ENCODE measurements around the gene TMBIM1. TPM values are rescaled to one million over a fixed set of nuclear protein-coding genes. Genes with fewer than 3 reads are reported as not detected.
A peak's percentile ranks its signal among the peaks of the same experiment; 100 is the strongest.
"Not testable (repeated sequence)": the region's sequence is repeated elsewhere in the genome, so short reads cannot be mapped to it uniquely, and the experiment has no call there.

TMBIM1 gene
- polyA plus RNA-seq, 1 donor = 85.4 TPM

DNA sequence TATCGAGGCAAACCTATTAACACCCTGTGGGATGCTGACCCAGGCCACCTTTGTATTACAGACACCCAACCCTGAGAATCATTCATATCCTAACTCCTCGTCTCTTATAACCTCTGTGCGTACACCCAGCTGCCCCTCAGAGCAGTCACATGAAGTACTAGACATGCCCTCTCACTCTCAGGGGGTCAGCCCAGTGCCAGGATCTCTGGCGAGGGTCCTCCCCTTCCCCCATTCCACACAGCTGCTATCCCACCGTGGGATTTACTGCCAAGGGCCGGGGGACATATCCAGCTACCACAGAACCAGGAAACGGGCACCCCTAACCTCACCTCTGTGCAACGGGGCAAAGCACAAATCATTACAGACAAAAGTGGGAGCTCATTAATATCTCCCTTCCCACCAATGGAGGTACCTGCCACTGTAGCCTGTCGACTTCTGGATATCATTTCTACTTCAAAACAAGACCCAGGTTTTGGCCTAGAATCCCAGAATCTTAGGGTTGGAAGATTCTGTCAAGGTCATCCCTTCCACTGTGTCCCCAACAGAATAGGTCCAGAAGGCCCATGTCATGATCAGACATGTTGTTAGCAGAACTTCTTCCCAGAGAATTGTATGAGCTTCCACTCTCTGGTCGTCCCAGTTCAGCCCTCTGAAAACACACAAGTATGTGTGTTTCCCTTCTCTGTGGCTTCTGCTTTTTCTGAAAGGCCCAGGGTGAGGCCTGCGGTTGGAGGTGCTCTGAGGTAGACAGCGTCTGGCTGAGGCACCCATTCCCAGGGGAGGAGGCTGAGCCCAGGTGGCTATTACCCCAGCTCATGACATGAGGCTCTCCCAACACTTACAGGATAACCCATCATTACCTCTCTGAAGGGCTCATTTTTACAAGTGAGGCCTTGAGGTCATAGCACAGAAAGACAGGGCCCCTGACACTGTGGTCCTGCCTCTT lies 1.7 kb downstream of the TMBIM1 start:
- DNase-seq = no peak

DNA sequence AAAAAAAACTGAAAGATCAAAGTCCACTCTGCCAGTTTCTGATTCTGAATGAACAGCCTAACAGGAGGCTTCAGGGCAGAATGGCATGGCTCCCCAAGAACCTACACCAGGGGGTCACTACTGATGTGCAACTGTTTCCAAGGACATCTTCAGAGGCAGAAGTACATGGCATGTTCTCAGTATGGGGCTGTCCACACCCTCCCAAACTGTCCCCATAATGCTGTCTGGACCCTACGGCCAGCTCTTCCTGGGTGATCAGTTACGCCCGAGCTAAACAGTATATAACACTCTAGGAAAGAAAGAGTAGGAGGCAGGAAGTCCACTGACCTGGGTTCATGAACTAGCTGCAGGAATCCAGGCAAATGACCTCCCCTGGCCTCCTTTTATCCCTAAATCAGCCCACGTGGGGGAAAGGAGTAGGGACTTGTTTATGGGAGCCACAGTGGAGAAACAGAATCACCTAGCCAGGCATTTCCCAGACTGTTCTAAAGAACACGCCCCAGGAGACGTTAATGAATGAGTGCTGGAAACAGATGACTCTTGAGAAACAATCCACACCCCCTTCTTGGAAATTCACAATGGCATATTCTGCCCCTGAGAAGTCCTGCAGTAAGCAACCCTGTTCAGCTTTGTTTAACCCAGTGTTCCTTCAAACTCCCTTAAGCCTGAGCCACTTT lies 2.5 kb downstream of the TMBIM1 start:
- DNase-seq = no peak

- peak; percentile 94 for DNase-seq
Measured at GRCh38 chr2:218286570-218287459, 5.5 kb downstream of the TMBIM1 start.

DNA sequence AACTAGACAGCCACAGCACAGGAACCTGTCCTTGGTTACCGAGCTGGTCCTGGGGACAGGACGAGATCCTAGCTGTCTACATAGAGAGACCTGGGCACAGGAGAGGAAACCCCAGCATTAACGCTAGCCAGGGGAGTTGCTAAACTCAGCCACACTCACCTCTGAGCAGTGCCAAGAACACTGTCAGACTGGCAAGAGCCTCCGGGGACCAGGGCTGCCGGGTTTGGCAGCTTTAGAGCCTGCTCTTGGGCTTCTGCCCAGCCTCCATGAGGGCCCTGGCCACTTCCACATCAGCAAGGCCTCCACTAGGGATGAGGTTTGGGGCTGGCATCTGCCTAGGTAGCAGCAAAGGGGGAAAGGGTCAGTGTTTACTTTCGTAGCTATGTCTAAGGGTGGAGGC lies 6.7 kb downstream of the TMBIM1 start:
- no peak for DNase-seq

- no peak for DNase-seq
Measured at GRCh38 chr2:218284106-218284811, 8.0 kb downstream of the TMBIM1 start.

GRCh38 chr2:218282173-218282991 lies 9.9 kb downstream of the TMBIM1 start:
- no peak for DNase-seq

DNA sequence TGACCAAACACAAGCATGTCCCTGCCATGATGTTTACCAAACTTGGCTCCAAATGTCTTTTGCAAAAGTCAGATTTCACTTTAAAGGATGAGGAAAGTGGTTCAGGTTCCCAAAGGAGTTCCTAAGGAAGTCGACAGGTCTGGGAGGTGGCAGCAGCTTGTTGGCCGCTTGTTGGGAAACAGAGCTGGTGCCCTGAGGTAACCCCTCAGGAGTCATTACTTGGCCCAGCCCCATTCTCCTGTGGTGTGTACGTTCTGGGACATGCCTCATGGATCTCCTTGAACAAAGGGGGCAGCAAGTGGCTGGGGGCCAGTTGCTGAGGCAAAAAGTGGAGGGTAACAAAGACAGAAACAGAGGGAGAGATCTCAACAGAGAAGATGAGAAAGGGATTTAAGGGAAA lies 10.9 kb downstream of the TMBIM1 start:
- DNase-seq = no peak

GRCh38 chr2:218280260-218280870 lies 11.9 kb downstream of the TMBIM1 start:
- no peak for DNase-seq

- DNase-seq = no peak
Measured at GRCh38 chr2:218278531-218279360, 13.6 kb downstream of the TMBIM1 start.

- DNase-seq = no peak
Measured at GRCh38 chr2:218277921-218278320, 14.4 kb downstream of the TMBIM1 start.

DNA sequence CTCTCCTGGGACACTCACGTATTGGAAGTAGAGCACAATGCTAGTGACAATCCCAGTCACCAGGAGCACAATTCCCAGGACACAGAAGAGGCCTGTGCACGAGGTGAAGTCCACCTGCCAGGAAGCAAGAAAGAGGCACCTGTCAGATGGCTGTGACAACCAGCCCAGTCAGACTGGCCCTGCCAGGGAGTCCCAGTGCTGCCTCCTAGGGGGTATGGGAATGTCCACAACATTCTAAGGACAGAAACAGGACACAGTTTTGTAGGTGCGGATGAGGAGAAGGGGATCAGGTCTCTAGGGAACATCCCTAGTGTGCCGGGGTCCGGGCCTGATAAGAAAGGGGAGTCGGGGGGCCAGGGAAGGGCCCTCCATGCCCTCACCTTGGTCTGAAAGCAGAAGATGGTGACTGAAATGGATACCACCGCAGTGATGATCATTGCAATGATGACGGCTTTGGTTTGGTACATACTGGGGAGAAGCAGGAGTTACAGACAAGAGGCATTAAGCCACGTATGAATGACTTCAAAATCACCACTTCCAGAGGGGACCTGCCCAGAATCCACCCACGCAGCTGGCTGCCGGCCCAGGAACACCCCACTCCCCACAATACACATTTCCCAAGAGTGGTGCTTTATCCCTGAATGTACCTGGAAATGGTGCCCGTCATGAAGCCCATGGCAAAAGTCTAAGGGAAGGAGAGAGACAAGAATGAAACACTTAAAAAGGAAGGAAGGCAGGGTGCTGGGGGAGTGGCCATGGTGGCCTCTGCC lies 15.1 kb downstream of the TMBIM1 start:
- DNase-seq = no peak

DNA sequence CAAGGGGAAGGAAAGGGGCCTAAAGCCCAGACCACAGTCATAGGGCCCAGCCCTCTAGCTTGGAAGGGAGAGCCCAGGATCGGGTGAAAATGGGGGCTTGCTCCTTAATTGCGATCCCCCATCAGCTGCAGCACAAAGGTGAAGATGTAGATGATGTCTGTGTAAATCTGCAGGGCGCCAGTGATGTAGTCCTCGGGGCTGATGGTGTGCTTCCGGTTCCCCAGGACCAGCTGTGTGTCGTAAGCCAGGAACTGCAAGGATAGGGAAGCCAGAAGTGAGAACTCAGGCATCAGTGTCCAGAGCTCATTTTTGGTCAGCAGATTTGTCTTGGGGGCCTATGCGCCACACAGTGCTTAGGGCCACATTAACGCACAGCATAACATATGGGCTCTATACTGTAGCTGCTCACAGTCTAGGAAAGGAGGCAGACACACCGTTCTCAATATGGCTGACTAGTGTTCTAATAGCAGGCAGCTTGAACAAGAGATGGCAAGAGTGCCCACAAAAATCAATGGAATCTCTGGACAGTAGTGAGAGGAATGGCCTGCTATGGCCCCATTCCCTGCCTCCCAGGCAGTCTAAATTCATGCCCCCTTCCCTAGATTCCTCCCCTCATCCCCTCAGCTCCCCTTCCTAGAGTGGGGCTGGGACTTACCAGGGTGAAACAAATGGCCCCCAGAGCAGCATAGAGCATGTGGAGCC lies 16.8 kb downstream of the TMBIM1 start:
- no peak for DNase-seq

GRCh38 chr2:218274586-218274985 lies 17.7 kb downstream of the TMBIM1 start:
- DNase-seq = no peak

GRCh38 chr2:218273908-218274249 lies 18.4 kb downstream of the TMBIM1 start:
- DNase-seq = no peak

- not testable (repeated sequence) for DNase-seq
Measured at GRCh38 chr2:218273214-218273907, 18.9 kb downstream of the TMBIM1 start.

GRCh38 chr2:218272531-218273212 lies 19.6 kb downstream of the TMBIM1 start:
- DNase-seq = peak; percentile 73

GRCh38 chr2:218271865-218272530 lies 20.3 kb downstream of the TMBIM1 start:
- no peak for DNase-seq

All from hindlimb muscle (tissue), 1 donor.